ENCODE data around the gene B3GALT5.

Gene B3GALT5

DNA sequence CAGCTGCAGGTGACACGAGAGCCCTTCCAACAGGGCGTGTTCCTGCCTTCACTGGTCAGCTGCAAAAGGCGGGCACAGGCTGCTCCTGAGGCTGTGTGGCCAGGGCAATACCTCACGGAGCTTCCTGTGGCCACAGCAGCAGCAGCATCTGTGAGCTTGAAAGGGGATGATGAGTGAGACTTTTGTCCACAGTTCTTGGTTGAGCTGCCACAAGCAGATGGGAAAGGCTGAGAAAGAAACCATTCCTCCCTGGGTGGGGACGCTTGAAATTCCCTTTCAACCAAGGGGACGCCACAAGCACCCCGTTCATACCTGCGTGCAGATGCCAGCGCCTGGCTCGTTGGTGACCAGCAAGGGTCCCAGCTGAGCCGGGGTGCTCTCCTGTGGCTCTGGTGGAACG lies 37.6 kb downstream of the B3GALT5 start:
- H3K4me3 ChIP-seq (replicated peaks; ENCODE audit: low read depth, low read length), result no peak overlapping the region
- DNase-seq (ENCODE audit: extremely low read depth, low read depth), result no peak
- TF ChIP-seq CTCF (IDR thresholded peaks at IDR 0.05; ENCODE audit: low read depth, low read length, missing control alignments), result no peak

DNA sequence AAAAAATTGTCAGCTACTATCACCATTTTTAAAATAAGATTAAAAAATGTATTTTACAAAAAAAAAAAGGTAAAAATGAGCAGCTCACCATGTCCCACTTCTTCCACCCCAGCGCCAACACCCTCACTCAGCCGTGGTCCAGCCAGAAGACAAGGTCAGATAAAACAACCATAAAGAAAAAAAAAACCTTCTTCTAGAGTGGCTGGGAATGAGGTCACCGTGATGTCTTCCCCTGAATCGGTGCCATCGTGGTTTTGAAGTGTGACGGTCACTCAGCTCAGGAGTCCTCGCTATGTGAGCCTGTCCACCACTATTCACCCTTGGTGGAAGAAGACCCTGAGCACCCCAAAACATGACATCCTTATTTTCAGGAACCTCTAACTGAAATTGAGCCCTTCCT lies 38.1 kb downstream of the B3GALT5 start:
- no peak overlapping the region for H3K4me3 ChIP-seq (replicated peaks; ENCODE audit: low read depth, low read length)
- no peak for TF ChIP-seq CTCF (IDR thresholded peaks at IDR 0.05; ENCODE audit: low read depth, low read length, missing control alignments)
- no peak for DNase-seq (ENCODE audit: extremely low read depth, low read depth)

DNA sequence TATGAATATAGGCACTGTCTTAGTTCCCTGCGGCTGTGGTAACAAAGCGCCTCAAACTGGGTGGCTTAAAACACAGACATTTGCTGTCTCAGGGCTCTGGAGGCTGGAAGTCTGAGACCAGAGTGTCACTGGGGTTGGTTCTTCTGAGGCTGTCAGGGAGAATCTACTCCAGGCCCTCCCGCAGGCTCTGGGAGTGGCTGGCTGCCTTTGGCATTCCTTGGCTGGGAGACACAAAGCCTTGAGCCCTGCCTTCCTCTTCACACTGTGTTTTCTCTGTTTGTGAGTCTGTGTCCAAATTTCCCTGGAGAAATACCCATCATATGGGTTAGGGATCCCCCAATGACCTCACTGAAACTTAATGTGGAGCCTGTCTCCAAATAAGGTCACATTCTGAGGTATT lies 38.5 kb downstream of the B3GALT5 start:
- no peak overlapping the region for H3K4me3 ChIP-seq (replicated peaks; ENCODE audit: low read depth, low read length)
- TF ChIP-seq CTCF (IDR thresholded peaks at IDR 0.05; ENCODE audit: low read depth, low read length, missing control alignments), result no peak
- no peak for DNase-seq (ENCODE audit: extremely low read depth, low read depth)

DNA sequence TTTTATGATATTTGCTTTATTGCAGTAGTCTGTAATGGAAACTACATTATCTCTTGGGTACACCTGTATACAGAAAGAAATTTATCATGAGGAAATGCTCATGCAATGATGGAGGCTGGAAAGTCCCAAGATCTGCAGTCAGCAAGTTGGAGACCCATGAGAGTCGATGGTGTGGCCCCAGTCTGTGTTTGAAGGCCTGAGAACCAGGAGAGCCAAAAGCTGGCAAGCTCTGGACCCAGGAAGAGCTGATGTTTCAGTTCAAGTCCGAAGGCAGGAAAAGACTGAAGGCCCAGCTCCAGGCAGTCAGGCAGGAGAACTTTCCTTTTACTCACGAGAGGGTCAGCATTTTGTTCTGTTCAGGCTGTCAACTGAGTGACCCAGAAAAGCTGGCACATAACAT lies 42.2 kb downstream of the B3GALT5 start:
- DNase-seq (ENCODE audit: extremely low read depth, low read depth), result no peak
- no peak for TF ChIP-seq CTCF (IDR thresholded peaks at IDR 0.05; ENCODE audit: low read depth, low read length, missing control alignments)

DNA sequence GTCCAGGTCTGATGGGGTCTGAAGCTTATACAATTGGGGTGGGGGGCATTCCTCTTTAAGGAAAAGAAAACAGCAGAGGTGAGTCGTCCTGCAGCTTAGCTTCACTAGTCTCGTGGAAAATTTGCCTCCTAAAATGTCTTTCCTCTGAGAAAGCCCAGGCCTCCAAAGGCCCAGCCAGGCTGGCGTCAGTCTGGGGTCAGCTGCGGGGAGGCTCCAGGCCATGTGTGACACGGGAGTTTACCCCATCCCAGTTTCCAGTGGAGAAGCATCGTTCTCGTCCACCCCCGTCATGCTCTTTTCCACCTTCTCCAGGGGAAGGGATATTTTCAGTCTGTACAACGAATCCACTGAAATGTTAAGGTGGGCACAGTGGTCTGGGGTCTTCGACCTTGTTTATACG lies 42.8 kb downstream of the B3GALT5 start:
- H3K4me3 ChIP-seq (replicated peaks; ENCODE audit: low read depth, low read length), result no peak overlapping the region
- no peak for TF ChIP-seq CTCF (IDR thresholded peaks at IDR 0.05; ENCODE audit: low read depth, low read length, missing control alignments)
- DNase-seq (ENCODE audit: extremely low read depth, low read depth), result no peak

More for the DNA sequence above, 42.2 kb downstream of the B3GALT5 start:
- no peak overlapping the region for H3K4me3 ChIP-seq (replicated peaks; ENCODE audit: low read depth, low read length)

- H3K4me3 ChIP-seq (replicated peaks; ENCODE audit: low read depth, low read length), result no peak overlapping the region
- DNase-seq (ENCODE audit: extremely low read depth, low read depth), result no peak
- TF ChIP-seq CTCF (IDR thresholded peaks at IDR 0.05; ENCODE audit: low read depth, low read length, missing control alignments), result no peak
Measured at GRCh38 chr21:39656209-39656608, 43.5 kb downstream of the B3GALT5 start.

GRCh38 chr21:39657091-39657689 lies 44.5 kb downstream of the B3GALT5 start:
- DNase-seq (ENCODE audit: extremely low read depth, low read depth), result no peak
- no peak overlapping the region for H3K4me3 ChIP-seq (replicated peaks; ENCODE audit: low read depth, low read length)
- no peak for TF ChIP-seq CTCF (IDR thresholded peaks at IDR 0.05; ENCODE audit: low read depth, low read length, missing control alignments)
